Measurements from ENCODE around the gene DCP2.

DNA sequence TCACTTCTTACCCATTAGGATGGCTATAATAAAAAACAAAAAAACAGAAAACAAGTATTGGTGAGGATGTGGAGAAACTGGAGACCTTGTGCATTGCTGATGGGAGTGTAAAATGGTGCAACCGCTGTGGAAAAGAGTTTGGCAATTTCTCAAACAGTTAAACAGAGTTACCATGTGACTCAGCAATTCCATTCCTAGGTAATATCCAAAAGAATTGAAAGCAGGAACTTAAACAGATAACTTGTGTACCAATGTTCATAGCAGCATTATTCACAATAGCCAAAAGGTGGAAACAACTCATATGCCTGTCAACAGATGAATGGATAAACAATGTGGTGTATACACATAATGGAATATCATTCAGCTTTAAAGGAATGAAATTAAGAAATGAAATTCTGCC, 28.9 kb downstream of the DCP2 start:
- TF ChIP-seq, protein P1, sequence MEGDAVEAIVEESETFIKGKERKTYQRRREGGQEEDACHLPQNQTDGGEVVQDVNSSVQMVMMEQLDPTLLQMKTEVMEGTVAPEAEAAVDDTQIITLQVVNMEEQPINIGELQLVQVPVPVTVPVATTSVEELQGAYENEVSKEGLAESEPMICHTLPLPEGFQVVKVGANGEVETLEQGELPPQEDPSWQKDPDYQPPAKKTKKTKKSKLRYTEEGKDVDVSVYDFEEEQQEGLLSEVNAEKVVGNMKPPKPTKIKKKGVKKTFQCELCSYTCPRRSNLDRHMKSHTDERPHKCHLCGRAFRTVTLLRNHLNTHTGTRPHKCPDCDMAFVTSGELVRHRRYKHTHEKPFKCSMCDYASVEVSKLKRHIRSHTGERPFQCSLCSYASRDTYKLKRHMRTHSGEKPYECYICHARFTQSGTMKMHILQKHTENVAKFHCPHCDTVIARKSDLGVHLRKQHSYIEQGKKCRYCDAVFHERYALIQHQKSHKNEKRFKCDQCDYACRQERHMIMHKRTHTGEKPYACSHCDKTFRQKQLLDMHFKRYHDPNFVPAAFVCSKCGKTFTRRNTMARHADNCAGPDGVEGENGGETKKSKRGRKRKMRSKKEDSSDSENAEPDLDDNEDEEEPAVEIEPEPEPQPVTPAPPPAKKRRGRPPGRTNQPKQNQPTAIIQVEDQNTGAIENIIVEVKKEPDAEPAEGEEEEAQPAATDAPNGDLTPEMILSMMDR (IDR thresholded peaks at IDR 0.05) = no peak
- TF ChIP-seq POLR2A (IDR thresholded peaks at IDR 0.05) = no peak
- no peak for TF ChIP-seq EP300 (IDR thresholded peaks at IDR 0.05)
- no peak for TF ChIP-seq POLR2AphosphoS5 (IDR thresholded peaks at IDR 0.05)

All from suprapubic skin (tissue), 4 donors.